GM12878 (cell line): ENCODE data around the gene BARHL1. TPM values are rescaled to one million over a fixed set of nuclear protein-coding genes. Genes with fewer than 3 reads are reported as not detected.

Source experiments
- ATAC-seq: fragments of 200-7000 bp; cut with Tn5 transposase; 3 replicates; pipeline ENCODE4 v1.9.1; 2020; ENCODE audit warnings: mild to moderate bottlenecking, moderate library complexity
- BruUV-seq: library from RNA; stranded (reverse); fragments of 400-500 nt; replicated peaks from 2 replicates; lab custom pipeline; 2021; lab: Mats Ljungman, UMichigan
- CTCF ChIA-PET: fragments of 300-600 bp; sonication (Branson Sonifier 250); formaldehyde crosslinking; extraction: SDS; loops from one replicate; lab custom pipeline; 2021; ENCODE audit warnings: inconsistent platforms; lab: Yijun Ruan, JAX
- POLR2A ChIA-PET: fragments of 350-600 bp; formaldehyde crosslinking; extraction: SDS; loops from one replicate; lab custom pipeline; 2021; ENCODE audit warnings: inconsistent platforms; lab: Charles Lee
- RAD21 ChIA-PET: fragments of 300-600 bp; sonication (Branson Sonifier 250); formaldehyde crosslinking; loops from one replicate; lab custom pipeline; 2023; ENCODE audit warnings: antibody characterized with exemption; ENCODE audit not compliant: unreplicated experiment; lab: Charles Lee
- SMC1A ChIA-PET: fragments of 300-600 bp; sonication (Branson Sonifier 250); formaldehyde crosslinking; loops from one replicate; lab custom pipeline; 2023; ENCODE audit not compliant: unreplicated experiment, uncharacterized antibody; lab: Charles Lee
- DNase-seq: peaks from one replicate; pipeline ENCODE4 v3.0.0-alpha.2; 2011; ENCODE audit warnings: low read depth, low spot score
- FAIRE-seq: peaks from 3 replicates; lab custom pipeline; 2011; peaks lifted over from hg19 to GRCh38; lab: Jason Lieb, UNC
- H2AFZ ChIP-seq: 2 replicates; pipeline ENCODE4 v1.6.0; 2011; ENCODE audit warnings: low read depth, low read length, control low read depth; ENCODE audit not compliant: control insufficient read depth
- H3K27ac ChIP-seq: 2 replicates; pipeline ENCODE4 v1.5.1; 2011; ENCODE audit warnings: control low read depth; ENCODE audit not compliant: control insufficient read depth, insufficient read depth
- H3K27me3 ChIP-seq, 2 experiments: replicated peaks in 1 of 2; 2 replicates each; pipeline versions ENCODE4 v1.6.0 to v1.6.1; 2011; ENCODE audit warnings: low read length in 1 of 2; ENCODE audit not compliant: control insufficient read depth in 2 of 2, insufficient read depth in 2 of 2
- H3K36me3 ChIP-seq, 2 experiments: 2 replicates each; pipeline ENCODE4 v1.5.1; 2011; ENCODE audit warnings: low read length in 1 of 2; ENCODE audit not compliant: control insufficient read depth in 2 of 2, insufficient read depth in 2 of 2
- H3K4me1 ChIP-seq: 2 replicates; pipeline ENCODE4 v1.6.1; 2011; ENCODE audit warnings: mild to moderate bottlenecking, low read length, moderate library complexity, mixed read lengths; ENCODE audit not compliant: control insufficient read depth, insufficient read depth
- H3K4me2 ChIP-seq: 2 replicates; pipeline ENCODE4 v1.6.0; 2011; ENCODE audit warnings: control low read depth; ENCODE audit not compliant: control insufficient read depth, insufficient read depth
- H3K4me3 ChIP-seq: fragments of 200-600 bp; sonication (generic); 2 replicates; pipeline ENCODE4 v1.5.1; 2016
- H3K79me2 ChIP-seq: 2 replicates; pipeline ENCODE4 v1.6.0; 2011; ENCODE audit warnings: low read length; ENCODE audit not compliant: control insufficient read depth, insufficient read depth
- H3K9ac ChIP-seq: 2 replicates; pipeline ENCODE4 v1.8.0; 2011; ENCODE audit warnings: low read length, control low read depth, mixed read lengths; ENCODE audit not compliant: control insufficient read depth, insufficient read depth
- H3K9me3 ChIP-seq: replicated peaks from 3 replicates; pipeline ENCODE4 v1.5.1; 2011; ENCODE audit warnings: mild to moderate bottlenecking, low read length; ENCODE audit not compliant: control insufficient read depth, insufficient read depth
- H4K20me1 ChIP-seq: 2 replicates; pipeline ENCODE4 v1.6.0; 2011; ENCODE audit not compliant: control insufficient read depth, insufficient read depth
- CBX3 ChIP-seq: fragments of 200-600 bp; sonication (generic); IDR thresholded peaks from 2 replicates; pipeline ENCODE4 v1.6.1; 2016; ENCODE audit warnings: low read depth, borderline replicate concordance
- CHD1 ChIP-seq: IDR thresholded peaks from 2 replicates; pipeline ENCODE4 v1.6.1; 2012; ENCODE audit warnings: low read depth, low read length, improper control_type of control experiment
- EED ChIP-seq: sonication (generic); IDR thresholded peaks from 2 replicates; pipeline ENCODE4 v1.6.1; 2016; ENCODE audit warnings: antibody characterized with exemption, low read depth
- HCFC1 ChIP-seq: fragments of 150-350 bp; IDR thresholded peaks from 2 replicates; pipeline ENCODE4 v1.6.1; 2014; ENCODE audit warnings: low read length
- HSF1 ChIP-seq: fragments of 150-350 bp; IDR thresholded peaks from 2 replicates; pipeline ENCODE4 v1.6.1; 2014; ENCODE audit warnings: mild to moderate bottlenecking, low read depth, low read length
- IRF5 ChIP-seq: fragments of 450-650 bp; IDR thresholded peaks from 2 replicates; pipeline ENCODE4 v1.6.1; 2017; ENCODE audit warnings: borderline replicate concordance
- MEF2B ChIP-seq: fragments of 450-650 bp; IDR thresholded peaks from 2 replicates; pipeline ENCODE4 v1.6.1; 2018; ENCODE audit warnings: mild to moderate bottlenecking, moderate library complexity; ENCODE audit not compliant: partially characterized antibody, poor library complexity, severe bottlenecking
- NR2C2 ChIP-seq: IDR thresholded peaks from 2 replicates; pipeline ENCODE4 v1.6.1; 2011; ENCODE audit warnings: borderline replicate concordance, low read depth; ENCODE audit not compliant: control insufficient read depth, insufficient read length
- PAX8 ChIP-seq: fragments of 450-650 bp; IDR thresholded peaks from 2 replicates; pipeline ENCODE4 v1.6.1; 2017; ENCODE audit warnings: mild to moderate bottlenecking, moderate library complexity
- POU2F2 ChIP-seq: IDR thresholded peaks from 3 replicates; pipeline ENCODE4 v1.6.1; 2011; ENCODE audit warnings: low read depth, mild to moderate bottlenecking, low read length, borderline replicate concordance
- RAD51 ChIP-seq: fragments of 450-650 bp; IDR thresholded peaks from 2 replicates; pipeline ENCODE4 v1.6.1; 2016; ENCODE audit warnings: moderate library complexity, mild to moderate bottlenecking, inconsistent platforms
- TARDBP ChIP-seq: IDR thresholded peaks from 2 replicates; pipeline ENCODE4 v1.6.1; 2016; ENCODE audit warnings: borderline replicate concordance
- TBL1XR1 ChIP-seq: IDR thresholded peaks from 2 replicates; pipeline ENCODE4 v1.6.1; 2012; ENCODE audit warnings: low read depth, low read length, improper control_type of control experiment
- USF2 ChIP-seq: IDR thresholded peaks from 2 replicates; pipeline ENCODE4 v1.6.1; 2011; ENCODE audit warnings: low read depth, low read length, improper control_type of control experiment, borderline replicate concordance
- ZNF687 ChIP-seq: fragments of 450-650 bp; IDR thresholded peaks from 2 replicates; pipeline ENCODE4 v1.6.1; 2017; ENCODE audit warnings: mild to moderate bottlenecking, moderate library complexity
- WGBS: methylation state at CpG from one replicate; pipeline ENCODE4 v1.1.6; 2016; ENCODE audit warnings: low lambda C conversion rate; ENCODE audit not compliant: insufficient replicate concordance, insufficient coverage; ENCODE audit errors: missing lambda C conversion rate; 5-methylcytosine and 5-hydroxymethylcytosine counted together
- in situ Hi-C: fragments of 300-500 bp; cut with MboI; formaldehyde crosslinking; loops from 9 replicates; pipeline ENCODE4 v1.14.3; 2018; ENCODE audit warnings: mixed read lengths
- intact Hi-C: fragments of 100-400 bp; cut with micrococcal nuclease; formaldehyde crosslinking; loops from one replicate; pipeline ENCODE4 v1.14.2; 2022; ENCODE audit not compliant: unreplicated experiment
- polyA plus RNA-seq, 11 experiments: library from polyadenylated mRNA; depleted of rRNA in 4 of 11; unstranded in 6 of 11; stranded (reverse) in 5 of 11; fragments of >200 nt; fragmentation: Nextera tagmentation in 4 of 11; fragmentation: Illumina TruSeq in 1 of 11; extraction: Ambion mirVana in 4 of 11; extraction: Trizol in 1 of 11; gene quantifications; 1 replicate in 1 of 11; 2 replicates in 10 of 11; pipeline versions ENCODE4 v1.2.1 to v1.2.3, GENCODE V29; 2011 to 2016; ENCODE audit warnings: inconsistent platforms in 2 of 11, missing spikeins in 2 of 11, low read depth in 1 of 11
- total RNA-seq, 4 experiments: library from RNA; depleted of rRNA in 3 of 4; stranded (reverse); fragments of >200 nt in 3 of 4; fragmentation: Illumina TruSeq in 1 of 4; extraction: Trizol in 1 of 4; gene quantifications; 2 replicates each; pipeline versions ENCODE4 v1.2.1 to v1.2.3, GENCODE V29; 2013 to 2021

The BARHL1 gene
- total and polyA plus RNA-seq, 10 of the 15 experiments (the other 5 are each of a cell fraction or from before 2014, with no cell fraction given) = not detected

- Histone ChIP-seq H3K27ac (no peak overlapping the region), H3K4me1 (no peaks in the 10 kb centered on the region), H3K4me2 (no peak overlapping the region), H4K20me1 (no peaks in the 10 kb centered on the region), H3K9me3 (no peaks in the 10 kb centered on the region), H3K79me2 (no peaks in the 10 kb centered on the region), H2AFZ (no peak overlapping the region), H3K27me3 (no peaks in the 10 kb centered on the region), H3K4me3 (no peak overlapping the region), H3K9ac (no peak overlapping the region), H3K36me3 (peaks cover 14 to 24% of the 10 kb centered on the region in 2 experiments)
- intact Hi-C loops (no loop called here), in situ Hi-C loops (no loop called here)
- CTCF ChIA-PET = no interaction called here
- SMC1A ChIA-PET = no interaction called here
- BruUV-seq = no TSS peak
- FAIRE-seq (no peak), DNase-seq (no peak), ATAC-seq (no peak)
- RAD21 ChIA-PET = no interaction called here
- POLR2A ChIA-PET = no interaction called here
- 97% methylated on average over 7 of the region's 7 CpGs for WGBS
- TF ChIP-seq CHD1 (no peak), HSF1 (no peak), NR2C2 (no peak), USF2 (no peak), CBX3 (no peak), TBL1XR1 (no peak), TARDBP (no peak), POU2F2 (no peak), PAX8 (no peak), IRF5 (no peak), HCFC1 (no peak), ZNF687 (no peak), MEF2B (no peak), RAD51 (no peak), EED (no peak)
Measured at GRCh38 chr9:132627106-132627505, 44.7 kb downstream of the BARHL1 start.
